NCI-H2196 (cell line): ENCODE data around the gene PRR35.
"Not testable (repeated sequence)": the region's sequence is repeated elsewhere in the genome, so short reads cannot be mapped to it uniquely, and the experiment has no call there.

Source experiments
- DNase-seq: peaks from one replicate; lab custom pipeline; 2025; ENCODE audit not compliant: unreplicated experiment; lab: John Stamatoyannopoulos, UW

Gene PRR35

DNA sequence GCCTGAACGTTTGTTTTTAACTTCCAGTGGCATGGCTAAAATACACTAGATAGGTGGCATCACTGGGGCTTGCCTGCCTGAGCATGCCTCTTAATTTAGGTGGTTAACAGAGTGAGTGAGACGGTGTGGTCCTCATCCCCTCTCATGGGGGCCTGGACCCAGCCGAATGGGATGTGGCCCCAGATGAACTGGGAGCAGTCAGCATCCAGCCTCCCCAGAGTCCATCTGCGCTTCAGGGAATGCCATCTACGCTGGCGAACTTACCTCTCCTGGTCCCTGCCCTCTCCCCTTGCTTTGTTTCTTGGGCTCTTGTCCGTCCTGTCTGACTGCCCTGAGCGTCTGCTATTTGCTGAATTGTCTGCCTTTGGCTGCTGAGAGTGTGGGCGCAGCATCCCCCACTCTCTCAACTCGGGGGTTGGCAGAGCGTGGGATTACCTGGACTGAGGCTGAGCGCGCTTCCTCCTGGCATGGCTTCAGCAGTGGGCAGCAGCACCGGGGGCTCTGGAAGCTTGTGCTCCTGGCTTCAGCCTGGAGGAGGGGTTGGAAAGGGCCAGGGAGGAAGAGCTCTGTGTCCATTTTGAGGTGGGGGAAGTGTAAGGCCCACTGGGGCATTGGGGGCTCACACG is 31.8 kb downstream of the PRR35 start:
- no peak for DNase-seq

DNA sequence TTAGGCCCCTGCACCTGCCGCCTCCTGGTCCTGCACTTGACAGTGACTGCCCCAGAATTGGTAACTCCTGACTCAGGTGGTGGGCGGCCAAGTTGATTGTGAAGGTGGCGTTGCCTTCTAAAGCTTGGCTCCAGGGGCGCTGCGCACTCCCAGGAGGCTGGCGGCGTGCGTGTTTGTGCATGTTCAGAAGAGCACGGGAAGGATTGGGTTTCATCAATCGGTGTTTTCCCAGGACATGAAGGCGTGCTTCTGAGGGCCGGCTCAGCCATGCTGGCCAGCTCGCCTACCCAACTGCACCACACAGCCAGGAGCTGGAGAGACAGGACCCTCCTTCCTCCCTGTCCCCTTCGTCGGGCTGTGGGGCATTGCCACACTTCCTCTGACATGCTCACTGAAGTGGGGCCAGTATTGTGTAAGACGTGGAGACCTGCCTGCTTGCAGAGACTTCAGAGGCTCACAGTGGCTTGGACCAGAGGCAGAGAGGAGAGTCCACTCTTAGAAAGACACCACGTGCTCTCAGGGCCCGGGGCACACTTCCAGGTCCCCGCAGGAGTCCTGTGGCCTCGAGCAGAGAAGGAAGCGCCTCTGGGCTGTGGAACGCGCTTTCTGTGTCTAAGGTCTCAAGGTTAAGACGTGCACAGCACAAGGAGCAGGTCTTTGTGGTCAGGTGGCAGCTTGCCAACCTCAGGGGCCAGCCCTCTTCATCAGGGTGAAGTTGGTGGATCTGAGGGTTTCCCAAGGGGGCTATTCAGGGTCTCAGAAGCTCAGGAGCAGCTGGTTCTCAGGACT is 32.5 kb downstream of the PRR35 start:
- peak; percentile 88 for DNase-seq

DNA sequence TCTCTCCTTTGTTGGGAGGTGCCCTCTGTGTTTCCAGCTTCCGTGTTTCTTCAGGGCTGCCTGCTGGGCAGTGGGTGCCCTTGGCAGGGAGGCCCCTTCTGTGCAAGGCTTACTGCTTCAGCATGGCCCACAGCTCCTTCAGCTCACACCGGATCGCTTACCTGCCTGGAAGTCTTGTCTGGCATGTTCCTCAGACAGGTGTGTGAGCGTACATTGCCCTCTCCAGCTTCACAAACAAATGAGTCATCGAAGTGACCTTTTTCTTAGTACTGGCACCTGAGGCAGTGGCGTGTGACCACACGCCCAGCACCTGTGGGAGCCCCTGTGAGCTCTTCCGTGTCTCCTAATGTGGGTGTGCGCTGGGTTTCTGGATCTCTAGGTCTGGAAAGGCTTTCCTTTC is 33.2 kb downstream of the PRR35 start:
- DNase-seq, result peak; percentile 82

DNA sequence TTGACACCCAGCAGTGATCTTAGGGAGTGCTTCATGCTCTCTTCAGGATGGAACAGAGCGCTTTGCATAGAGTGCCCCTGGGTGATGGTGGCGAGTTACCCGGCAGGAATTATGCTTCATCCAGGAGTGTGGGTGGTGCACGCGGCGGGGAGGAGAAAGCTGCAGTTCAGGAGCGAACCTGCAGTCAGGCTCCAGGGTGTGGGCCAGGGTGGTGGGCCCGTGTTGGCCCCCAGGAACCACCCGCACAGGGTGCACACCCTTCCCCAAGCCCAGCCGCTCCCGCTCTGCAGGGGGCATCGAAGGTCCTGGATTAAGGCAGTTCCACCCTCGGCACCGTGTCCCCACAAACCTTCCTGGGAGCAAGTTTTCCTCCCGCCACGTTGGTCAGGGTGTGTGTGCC is 33.6 kb downstream of the PRR35 start:
- DNase-seq, result no peak

DNA sequence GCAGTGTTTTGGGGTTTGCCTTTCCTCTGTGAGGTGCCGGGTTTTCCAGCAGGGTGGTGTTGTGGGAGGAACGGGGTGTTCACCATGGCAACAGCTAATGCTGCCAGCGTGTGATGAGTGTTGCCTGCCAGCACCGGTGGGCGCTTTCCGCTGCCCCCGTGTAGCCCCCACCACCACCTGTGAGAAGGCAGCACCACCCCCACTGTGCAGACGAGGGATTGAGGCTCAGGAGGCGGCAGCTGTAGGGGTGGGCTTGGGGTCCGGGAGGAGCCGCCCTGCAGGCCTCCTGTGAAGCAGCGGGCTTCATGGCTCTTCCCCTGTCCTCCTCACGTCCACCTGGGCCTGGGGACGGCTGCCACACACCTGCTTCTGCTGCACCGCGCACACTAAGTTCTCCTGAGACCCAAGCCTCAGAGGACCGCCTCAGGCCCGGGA is 34.9 kb downstream of the PRR35 start:
- no peak for DNase-seq

DNA sequence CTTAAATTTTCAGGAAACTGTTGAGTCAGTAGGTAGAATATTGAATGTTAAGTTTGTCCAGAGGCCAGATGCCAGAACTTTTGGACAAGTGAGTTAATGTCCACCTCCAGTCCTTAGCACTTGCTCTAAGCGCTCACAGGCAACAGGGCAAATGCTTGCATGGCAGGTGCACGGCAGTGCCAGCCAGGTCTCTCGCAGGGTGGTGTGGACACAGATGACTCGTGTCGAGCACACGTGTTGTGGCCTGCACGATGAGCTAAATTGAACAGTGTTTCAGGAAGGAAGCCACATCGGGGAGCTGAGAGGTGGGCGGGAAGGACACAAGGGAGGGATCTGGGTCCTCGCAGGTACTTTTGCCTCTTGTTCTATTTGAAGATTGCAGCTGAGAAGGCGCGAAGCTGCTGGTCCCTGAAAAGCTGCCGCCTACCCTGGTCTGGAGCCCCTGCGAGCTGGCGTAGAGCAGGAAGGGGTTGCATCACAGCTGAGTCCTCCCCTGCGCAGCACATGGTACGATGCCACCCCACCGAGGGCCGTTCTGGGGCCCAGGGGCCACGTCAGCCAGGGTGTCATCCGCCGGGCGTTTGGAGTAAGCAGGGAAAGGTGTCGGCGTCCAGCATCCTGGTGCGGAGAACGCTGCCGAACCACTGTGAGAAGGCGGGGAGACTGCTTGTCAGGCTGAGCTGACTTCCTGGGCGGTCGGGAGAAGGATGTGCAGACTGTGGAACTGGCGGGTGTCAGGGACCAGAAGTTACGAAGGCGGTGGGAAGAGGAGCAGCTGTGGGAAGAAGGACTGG is 35.9 kb downstream of the PRR35 start:
- DNase-seq, result peak; percentile 67

DNA sequence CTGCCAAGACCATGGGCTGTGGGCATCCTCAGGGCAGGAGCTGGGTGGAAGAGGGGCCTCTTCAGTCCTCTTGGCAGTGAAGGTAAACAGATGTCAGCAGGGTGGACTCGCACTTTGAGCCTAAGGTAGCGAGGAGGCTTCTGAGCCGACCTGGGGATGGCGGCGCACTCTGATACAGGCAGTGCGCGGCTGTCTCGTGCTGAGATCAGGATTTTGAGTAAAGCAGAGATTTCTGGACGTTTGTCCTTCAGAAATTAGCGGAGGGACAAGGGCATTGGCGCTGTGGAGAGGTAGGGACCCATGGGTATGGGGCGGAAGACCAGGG is 36.5 kb downstream of the PRR35 start:
- no peak for DNase-seq

DNA sequence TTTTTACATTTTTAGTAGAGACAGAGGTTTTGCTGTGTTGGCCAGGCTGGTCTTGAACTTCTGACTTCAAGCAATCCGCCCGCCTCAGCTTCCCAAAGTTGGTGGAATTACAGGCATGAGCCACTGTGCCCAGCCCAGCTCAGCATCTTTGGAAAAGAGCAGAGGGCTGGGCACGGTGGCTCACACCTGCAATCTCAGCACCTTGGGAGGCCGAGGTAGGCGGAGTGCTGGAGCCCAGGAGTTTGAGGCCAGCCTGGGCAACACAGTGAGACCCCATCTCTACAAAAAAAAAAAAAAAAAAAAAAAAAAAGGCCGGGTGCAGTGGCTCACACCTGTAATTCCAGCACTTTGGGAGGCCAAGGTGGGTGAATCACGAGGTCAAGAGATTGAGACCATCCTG is 37.5 kb downstream of the PRR35 start:
- DNase-seq, result not testable (repeated sequence)

DNA sequence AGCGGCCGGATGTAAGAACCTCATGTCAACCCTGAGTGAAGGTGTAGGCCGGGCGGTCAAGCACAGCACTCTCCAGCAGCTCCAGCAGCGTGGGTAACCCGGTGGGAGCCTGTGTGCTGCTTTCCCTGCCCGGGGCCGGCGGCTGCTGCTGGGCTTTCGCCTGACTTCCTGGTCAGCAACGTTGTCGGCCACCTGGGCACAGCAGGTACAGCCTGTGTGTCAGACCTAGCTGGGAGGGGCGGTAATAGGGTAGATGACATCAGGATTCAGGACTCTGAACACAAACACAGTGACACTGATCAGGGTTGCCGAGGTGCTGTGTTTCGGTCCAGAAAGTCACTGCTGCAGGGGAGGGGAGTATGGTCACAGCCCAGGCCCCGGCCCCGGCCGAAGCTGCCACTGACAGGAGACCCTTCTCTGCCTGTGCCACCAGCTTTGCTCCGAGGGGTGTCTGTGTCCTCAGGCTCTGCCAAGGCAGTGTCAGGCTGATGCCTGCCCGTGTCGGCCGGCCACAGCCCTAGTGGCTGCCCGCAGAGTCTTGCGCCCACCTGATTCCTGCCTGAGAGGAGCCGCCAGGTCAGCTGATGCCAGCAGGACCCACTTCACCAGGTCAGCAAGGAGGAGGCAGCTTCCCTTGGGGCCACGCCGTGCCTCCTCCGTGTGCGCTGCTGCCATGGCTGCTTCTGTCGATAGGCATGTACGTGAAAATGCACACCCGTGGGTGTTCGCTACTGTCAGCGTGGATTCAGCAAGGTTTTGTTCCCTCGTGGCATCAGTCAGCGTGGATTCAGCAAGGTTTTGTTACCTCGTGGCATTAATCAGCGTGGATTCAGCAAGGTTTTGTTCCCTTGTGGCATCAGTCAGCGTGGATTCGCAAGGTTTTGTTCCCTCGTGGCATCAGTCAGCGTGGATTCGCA is 38.9 kb downstream of the PRR35 start:
- no peak for DNase-seq

DNA sequence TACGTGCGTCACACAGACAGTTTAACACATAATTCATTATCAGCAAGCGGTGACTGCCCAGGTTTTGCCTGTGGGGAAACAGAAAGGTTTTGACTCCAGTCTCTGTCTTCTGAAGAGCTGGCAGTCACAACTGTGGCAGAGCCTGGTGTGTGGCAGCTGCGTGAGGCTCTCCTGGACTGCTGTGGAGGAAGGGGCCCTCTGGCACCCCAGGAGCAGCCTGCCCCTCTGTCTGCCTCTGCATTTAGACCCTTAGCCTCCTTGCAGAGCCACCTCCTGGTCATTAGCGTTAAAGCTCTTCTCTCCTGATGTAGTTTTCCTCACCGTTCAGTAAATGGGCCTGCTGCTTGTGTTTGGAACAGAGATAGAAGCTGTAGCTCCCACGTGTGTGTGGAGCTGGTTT is 40.6 kb downstream of the PRR35 start:
- peak; percentile 42 for DNase-seq

DNA sequence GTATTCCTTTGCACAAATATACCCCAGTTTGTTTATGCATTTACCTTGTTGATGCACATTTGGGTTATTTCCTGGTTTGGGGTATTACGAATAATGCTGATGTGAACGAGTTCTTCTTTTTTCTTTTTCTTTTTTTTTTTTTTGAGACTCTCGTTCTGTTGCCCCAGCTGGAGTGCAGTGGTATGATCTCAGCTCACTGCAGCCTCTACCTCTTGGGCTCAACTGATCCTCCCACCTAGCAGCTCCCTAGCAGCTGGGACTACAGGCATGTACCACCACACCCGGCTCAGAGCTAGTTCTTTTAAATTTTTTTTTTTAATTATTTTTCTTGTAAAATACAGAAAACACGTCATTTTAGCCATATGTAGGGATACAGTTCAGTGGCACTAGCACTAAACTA is 43.7 kb downstream of the PRR35 start:
- no peak for DNase-seq

DNA sequence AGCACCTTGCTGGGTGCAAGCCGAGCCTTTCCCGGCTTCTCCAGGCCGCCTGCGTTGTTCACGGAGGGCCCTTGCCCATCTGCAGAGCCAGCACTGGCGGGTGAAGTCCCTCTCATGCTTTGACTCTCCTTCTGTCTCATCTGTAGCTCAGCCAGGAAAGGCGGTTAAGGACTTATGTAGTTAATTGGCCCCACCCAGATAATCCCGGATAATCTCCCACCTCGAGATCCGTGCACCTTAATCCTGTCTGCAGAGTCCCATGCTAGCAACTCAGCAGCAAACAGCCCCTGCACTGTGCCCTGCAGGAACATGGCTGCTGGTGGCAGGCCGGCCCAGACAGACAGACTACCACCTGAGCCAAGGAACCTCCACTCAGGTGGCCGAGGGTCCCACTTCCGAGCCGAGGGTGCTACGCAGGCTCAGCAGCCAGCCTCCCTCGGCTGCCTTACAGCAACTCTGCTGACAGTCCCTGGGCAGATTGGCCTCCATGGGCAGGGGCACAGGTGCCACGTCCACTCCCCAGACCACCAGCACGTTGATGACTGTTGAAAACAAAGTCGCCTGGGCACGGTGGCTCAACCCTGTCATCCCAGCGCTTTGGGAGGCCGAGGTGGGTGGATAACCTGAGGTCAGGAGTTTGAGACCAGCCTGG is 46.6 kb downstream of the PRR35 start:
- DNase-seq, result no peak

DNA sequence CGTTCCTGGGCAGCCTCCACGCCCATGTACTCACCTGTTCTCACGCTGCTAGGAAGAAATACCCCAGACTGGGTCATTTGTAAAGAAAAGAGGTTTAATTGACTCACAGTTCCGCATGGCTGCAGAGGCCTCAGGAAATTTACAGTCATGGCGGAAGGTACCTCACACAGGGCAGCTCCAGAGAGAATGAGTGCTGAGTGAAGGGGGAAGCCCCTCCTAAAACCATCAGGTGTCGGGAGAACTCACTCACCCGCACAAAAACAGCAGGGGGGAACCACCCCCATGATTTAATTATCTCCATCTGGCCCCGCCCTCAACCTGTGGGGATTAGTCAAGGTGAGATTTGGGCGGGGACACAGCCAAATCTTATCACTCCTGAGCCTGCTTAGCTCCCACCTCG is 47.8 kb downstream of the PRR35 start:
- no peak for DNase-seq

DNA sequence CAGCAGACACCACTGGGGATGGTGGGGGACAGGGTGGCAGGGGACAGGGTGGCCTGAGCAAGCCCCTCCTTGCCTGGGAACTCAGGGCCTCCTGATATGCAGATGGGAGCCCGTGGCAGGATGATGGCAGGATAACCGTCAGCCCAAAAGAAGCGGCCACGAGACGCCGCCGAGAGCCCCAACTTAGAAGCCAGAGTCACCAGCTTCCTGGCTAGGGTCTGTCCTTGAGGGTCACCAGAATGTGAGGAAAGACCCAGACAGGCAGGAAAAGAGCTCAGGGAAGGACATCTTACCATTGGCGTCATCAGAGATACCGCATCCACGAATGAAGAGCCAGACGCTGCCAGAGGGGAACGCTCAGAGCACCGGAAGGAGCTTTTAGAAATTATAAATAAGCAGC is 49.1 kb downstream of the PRR35 start:
- DNase-seq, result no peak

DNA sequence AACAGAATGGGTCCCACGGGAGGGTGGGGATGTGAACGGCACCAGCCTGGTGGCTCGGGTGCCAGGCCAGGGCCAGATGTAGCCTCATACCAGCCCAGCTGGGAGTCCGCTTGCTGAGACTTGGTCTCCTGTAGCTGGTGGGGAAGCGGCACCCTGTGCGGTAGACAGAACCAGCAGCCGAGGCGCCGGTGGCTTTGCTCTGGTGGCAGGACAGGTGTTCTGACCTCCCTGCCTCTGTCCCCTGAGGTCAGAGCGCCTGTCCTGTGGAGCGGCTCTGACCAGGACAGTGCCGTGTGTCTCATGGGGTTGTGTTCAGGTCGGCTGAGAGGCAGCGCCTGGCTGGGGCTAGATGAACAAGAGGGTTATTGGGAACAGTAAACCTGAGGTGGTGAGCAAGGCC is 49.8 kb downstream of the PRR35 start:
- DNase-seq, result no peak

DNA sequence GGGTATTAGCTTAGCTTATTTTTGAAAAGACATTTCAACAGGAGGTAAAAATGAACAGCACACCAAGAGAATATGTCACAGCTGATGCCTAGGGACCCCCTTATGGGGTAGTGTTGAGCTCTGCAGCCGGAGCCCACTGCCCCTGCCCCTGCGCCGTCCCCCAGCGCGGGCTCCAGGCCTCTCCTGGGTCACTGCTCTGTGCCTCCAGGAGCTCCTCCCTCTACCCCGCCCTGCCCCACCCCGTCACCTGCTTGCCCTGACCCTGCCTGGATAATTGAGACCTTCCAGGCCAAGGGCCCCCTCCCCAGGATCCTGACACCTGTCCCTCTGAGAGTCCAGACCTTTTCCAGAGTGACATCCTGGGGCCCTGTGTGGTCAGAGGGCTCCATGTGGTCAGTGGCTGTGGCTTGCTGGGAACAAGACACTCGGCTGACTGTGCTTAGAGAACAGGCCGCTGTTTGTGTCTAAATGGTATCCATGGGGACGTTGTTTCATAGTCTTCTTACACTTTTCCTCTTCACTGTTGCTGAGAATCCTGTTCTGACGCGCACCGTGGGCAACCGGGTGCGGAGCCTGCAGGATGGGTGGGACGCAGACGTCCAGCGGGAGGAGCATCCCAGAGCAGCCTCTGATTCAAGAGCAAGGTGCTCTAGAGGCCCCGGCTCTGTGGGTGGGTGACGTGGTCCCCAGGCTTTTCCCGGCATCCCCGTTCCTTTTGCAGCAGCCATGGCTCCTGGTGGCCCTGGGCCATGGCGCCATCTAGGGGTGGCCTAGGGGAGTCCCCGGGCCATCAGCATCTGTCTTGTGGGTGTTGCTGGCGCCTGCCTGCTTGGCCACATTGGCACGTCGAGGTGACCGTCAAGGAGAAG is 50.6 kb downstream of the PRR35 start:
- DNase-seq, result peak; percentile 62

DNA sequence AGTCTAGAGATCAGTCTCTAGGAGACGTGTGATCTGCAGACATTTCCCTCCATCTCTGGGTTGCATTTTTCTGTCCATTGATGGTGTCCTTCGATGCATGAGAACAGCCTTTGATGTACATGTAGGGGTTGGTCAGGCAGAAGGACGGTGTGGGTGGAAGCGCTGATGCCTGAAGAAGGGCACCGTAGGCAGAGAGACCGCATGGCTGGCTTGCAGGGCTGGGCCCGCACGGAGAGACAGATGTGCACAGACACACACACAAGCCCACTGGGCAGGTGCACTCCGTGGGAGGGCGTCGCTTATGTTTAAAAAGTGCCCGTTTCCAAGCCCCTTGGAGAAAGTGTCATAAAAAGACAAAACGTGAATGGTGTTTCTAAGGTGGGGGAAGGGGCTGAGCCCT is 54.9 kb downstream of the PRR35 start:
- no peak for DNase-seq
